Measurements from ENCODE around the gene LCMT1. TPM values are rescaled to one million over a fixed set of nuclear protein-coding genes. Genes with fewer than 3 reads are reported as not detected.
A peak's percentile ranks its signal among the peaks of the same experiment; 100 is the strongest.

LCMT1 gene
- polyA plus RNA-seq, 1 donor from 2014 or later: 45.5 TPM

- Histone ChIP-seq H3K4me2 (ENCODE audit: low read length) (no peak overlapping the region), H3K9me3 (ENCODE audit: low read length) (no peaks in the 10 kb centered on the region), H3K36me3 (ENCODE audit: insufficient read depth, low read length) (peaks cover 10% of the 10 kb centered on the region), H2AFZ (ENCODE audit: low read depth, low read length) (no peak overlapping the region), H4K20me1 (ENCODE audit: insufficient read depth) (no peaks in the 10 kb centered on the region), H3F3A (ENCODE audit: insufficient read depth, low read length, poor library complexity, severe bottlenecking) (no peaks in the 10 kb centered on the region), H3K9ac (ENCODE audit: low read length) (no peak overlapping the region), H3K9me2 (ENCODE audit: insufficient read depth, low read length) (no peaks in the 10 kb centered on the region), H3K27me3 (ENCODE audit: insufficient read depth, low read depth, low read length) (no peaks in the 10 kb centered on the region), H3K79me2 (replicated peaks; ENCODE audit: insufficient read depth, low read length) (no peaks in the 10 kb centered on the region), H3K4me3 (ENCODE audit: low read length) (no peak overlapping the region), H3K27ac (ENCODE audit: low read length) (no peak overlapping the region)
- no peak for TF ChIP-seq EZH2 (IDR thresholded peaks at IDR 0.05; ENCODE audit: borderline replicate concordance, insufficient read depth, low read length, poor library complexity, severe bottlenecking)
- TF ChIP-seq, protein P1, sequence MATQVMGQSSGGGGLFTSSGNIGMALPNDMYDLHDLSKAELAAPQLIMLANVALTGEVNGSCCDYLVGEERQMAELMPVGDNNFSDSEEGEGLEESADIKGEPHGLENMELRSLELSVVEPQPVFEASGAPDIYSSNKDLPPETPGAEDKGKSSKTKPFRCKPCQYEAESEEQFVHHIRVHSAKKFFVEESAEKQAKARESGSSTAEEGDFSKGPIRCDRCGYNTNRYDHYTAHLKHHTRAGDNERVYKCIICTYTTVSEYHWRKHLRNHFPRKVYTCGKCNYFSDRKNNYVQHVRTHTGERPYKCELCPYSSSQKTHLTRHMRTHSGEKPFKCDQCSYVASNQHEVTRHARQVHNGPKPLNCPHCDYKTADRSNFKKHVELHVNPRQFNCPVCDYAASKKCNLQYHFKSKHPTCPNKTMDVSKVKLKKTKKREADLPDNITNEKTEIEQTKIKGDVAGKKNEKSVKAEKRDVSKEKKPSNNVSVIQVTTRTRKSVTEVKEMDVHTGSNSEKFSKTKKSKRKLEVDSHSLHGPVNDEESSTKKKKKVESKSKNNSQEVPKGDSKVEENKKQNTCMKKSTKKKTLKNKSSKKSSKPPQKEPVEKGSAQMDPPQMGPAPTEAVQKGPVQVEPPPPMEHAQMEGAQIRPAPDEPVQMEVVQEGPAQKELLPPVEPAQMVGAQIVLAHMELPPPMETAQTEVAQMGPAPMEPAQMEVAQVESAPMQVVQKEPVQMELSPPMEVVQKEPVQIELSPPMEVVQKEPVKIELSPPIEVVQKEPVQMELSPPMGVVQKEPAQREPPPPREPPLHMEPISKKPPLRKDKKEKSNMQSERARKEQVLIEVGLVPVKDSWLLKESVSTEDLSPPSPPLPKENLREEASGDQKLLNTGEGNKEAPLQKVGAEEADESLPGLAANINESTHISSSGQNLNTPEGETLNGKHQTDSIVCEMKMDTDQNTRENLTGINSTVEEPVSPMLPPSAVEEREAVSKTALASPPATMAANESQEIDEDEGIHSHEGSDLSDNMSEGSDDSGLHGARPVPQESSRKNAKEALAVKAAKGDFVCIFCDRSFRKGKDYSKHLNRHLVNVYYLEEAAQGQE (IDR thresholded peaks at IDR 0.05; ENCODE audit: borderline replicate concordance): no peak
- no peak for TF ChIP-seq TAF1 (IDR thresholded peaks at IDR 0.05; ENCODE audit: low read depth)
- no peak for TF ChIP-seq SMC3 (conservative IDR thresholded peaks at IDR 0.05; ENCODE audit: poor library complexity)
- no peak for TF ChIP-seq RAD21 (conservative IDR thresholded peaks at IDR 0.05)
- TF ChIP-seq POLR2AphosphoS5 (IDR thresholded peaks at IDR 0.05): no peak
- TF ChIP-seq, protein P2, sequence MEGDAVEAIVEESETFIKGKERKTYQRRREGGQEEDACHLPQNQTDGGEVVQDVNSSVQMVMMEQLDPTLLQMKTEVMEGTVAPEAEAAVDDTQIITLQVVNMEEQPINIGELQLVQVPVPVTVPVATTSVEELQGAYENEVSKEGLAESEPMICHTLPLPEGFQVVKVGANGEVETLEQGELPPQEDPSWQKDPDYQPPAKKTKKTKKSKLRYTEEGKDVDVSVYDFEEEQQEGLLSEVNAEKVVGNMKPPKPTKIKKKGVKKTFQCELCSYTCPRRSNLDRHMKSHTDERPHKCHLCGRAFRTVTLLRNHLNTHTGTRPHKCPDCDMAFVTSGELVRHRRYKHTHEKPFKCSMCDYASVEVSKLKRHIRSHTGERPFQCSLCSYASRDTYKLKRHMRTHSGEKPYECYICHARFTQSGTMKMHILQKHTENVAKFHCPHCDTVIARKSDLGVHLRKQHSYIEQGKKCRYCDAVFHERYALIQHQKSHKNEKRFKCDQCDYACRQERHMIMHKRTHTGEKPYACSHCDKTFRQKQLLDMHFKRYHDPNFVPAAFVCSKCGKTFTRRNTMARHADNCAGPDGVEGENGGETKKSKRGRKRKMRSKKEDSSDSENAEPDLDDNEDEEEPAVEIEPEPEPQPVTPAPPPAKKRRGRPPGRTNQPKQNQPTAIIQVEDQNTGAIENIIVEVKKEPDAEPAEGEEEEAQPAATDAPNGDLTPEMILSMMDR (IDR thresholded peaks at IDR 0.05; ENCODE audit: poor library complexity, severe bottlenecking): no peak
- no peak for TF ChIP-seq EP300 (conservative IDR thresholded peaks at IDR 0.05; ENCODE audit: poor library complexity, severe bottlenecking)
- no peak for TF ChIP-seq MXI1 (conservative IDR thresholded peaks at IDR 0.05; ENCODE audit: poor library complexity, severe bottlenecking)
These were observed 32.4 kb downstream of the LCMT1 start for GRCh38 chr16:25143928-25144327.

DNA sequence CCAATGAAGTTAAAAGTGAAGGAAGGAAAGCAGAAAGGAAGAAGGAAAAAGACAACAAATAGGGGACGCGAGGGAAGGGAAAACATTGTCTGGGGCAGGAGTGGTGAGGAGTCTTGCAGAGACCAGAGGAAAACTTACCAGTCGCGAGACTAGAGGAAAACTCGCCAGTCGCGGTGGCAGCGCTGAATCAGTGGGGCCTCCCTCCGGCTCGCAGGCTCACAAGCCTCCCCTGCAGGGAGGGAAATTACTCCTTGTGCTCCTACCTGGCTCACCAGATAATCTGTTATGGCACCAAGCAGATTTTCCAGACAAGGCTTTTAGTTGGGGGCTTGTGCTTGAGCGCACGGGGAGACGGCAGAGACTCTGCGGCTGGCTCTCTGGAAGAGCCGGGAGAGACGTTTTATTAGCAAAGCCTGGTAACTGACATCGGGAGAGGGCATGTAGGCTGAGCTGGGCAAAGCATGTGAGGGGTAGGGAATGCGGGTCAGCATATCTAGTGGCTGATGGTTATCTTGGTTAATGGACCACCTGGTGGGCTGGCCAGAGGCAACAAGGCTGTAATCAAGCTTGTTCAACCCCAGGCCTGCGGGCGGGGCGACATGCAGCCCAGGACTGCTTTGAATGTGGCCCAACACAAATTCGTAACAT is 37.1 kb downstream of the LCMT1 start:
- Histone ChIP-seq H4K20me1 (ENCODE audit: insufficient read depth) (no peaks in the 10 kb centered on the region), H3K27me3 (ENCODE audit: insufficient read depth, low read depth, low read length) (no peaks in the 10 kb centered on the region), H3K4me3 (ENCODE audit: low read length) (no peak overlapping the region), H3K79me2 (replicated peaks; ENCODE audit: insufficient read depth, low read length) (no peaks in the 10 kb centered on the region), H3K9me2 (ENCODE audit: insufficient read depth, low read length) (no peaks in the 10 kb centered on the region), H3K9ac (ENCODE audit: low read length) (no peak overlapping the region), H3K4me2 (ENCODE audit: low read length) (no peak overlapping the region), H3K27ac (ENCODE audit: low read length) (no peak overlapping the region), H3K36me3 (ENCODE audit: insufficient read depth, low read length) (peaks cover 5% of the 10 kb centered on the region), H2AFZ (ENCODE audit: low read depth, low read length) (no peak overlapping the region), H3K9me3 (ENCODE audit: low read length) (no peaks in the 10 kb centered on the region), H3F3A (ENCODE audit: insufficient read depth, low read length, poor library complexity, severe bottlenecking) (no peaks in the 10 kb centered on the region)
- no peak for TF ChIP-seq EP300 (conservative IDR thresholded peaks at IDR 0.05; ENCODE audit: poor library complexity, severe bottlenecking)
- no peak for TF ChIP-seq EZH2 (IDR thresholded peaks at IDR 0.05; ENCODE audit: borderline replicate concordance, insufficient read depth, low read length, poor library complexity, severe bottlenecking)
- TF ChIP-seq POLR2AphosphoS5 (IDR thresholded peaks at IDR 0.05): peak; percentile 18
- no peak for TF ChIP-seq TAF1 (IDR thresholded peaks at IDR 0.05; ENCODE audit: low read depth)

All from neural cell (in vitro differentiated cells).